Activated naive CD4-positive, alpha-beta T cell treated with anti-CD3 and anti-CD28 coated beads for 36 hours (primary cell): ENCODE data around the gene PLPP7. TPM values are rescaled to one million over a fixed set of nuclear protein-coding genes. Genes with fewer than 3 reads are reported as not detected.
"Not testable (repeated sequence)": the region's sequence is repeated elsewhere in the genome, so short reads cannot be mapped to it uniquely, and the experiment has no call there.

Experiments
- CTCF ChIA-PET: fragments of 350-600 bp; sonication (Branson Sonifier 250); formaldehyde crosslinking; loops from one replicate; lab custom pipeline; 2021; ENCODE audit warnings: antibody characterized with exemption; lab: Charles Lee
- DNase-seq: peaks from one replicate; pipeline ENCODE4 v3.0.0-alpha.2; 2020
- H3K27ac Mint-ChIP-seq: one replicate; pipeline ENCODE4 v1.8.0; 2021; ENCODE audit warnings: mild to moderate bottlenecking, mixed read lengths
- H3K27me3 Mint-ChIP-seq: one replicate; pipeline ENCODE4 v1.8.0; 2021; ENCODE audit warnings: low read depth, mixed read lengths
- H3K36me3 Mint-ChIP-seq: one replicate; pipeline ENCODE4 v1.8.0; 2021; ENCODE audit warnings: low read depth, mixed read lengths
- H3K4me1 Mint-ChIP-seq: one replicate; pipeline ENCODE4 v1.8.0; 2021; ENCODE audit warnings: low read depth, mixed read lengths
- H3K4me3 Mint-ChIP-seq: one replicate; pipeline ENCODE4 v1.8.0; 2021; ENCODE audit warnings: mild to moderate bottlenecking, moderate library complexity, mixed read lengths
- H3K9me3 Mint-ChIP-seq: one replicate; pipeline ENCODE4 v1.8.0; 2021; ENCODE audit warnings: mixed read lengths
- intact Hi-C: fragments of 100-400 bp; cut with micrococcal nuclease; formaldehyde crosslinking; loops from one replicate; pipeline ENCODE4 v1.15.1; 2023
- total RNA-seq, 2 experiments: library from RNA; stranded (reverse); gene quantifications; one replicate each; pipeline ENCODE4 v1.2.3, GENCODE V29; 2021

PLPP7 gene
- total RNA-seq, 2 experiments from 2014 or later, result 0.25 to 0.26 TPM

GRCh38 chr9:131331996-131332395 lies 42.5 kb downstream of the PLPP7 start:
- CTCF ChIA-PET, result interaction anchor here (1.1 kb wide), 1 partner anchor 18 kb away, joined by 3 read pairs; no protein-coding TSS in a partner anchor
- H3K9me3 Mint-ChIP-seq, DNase-seq, H3K4me1 Mint-ChIP-seq, intact Hi-C loops, H3K4me3 Mint-ChIP-seq, H3K36me3 Mint-ChIP-seq, H3K27me3 Mint-ChIP-seq, H3K27ac Mint-ChIP-seq: not testable (repeated sequence)

DNA sequence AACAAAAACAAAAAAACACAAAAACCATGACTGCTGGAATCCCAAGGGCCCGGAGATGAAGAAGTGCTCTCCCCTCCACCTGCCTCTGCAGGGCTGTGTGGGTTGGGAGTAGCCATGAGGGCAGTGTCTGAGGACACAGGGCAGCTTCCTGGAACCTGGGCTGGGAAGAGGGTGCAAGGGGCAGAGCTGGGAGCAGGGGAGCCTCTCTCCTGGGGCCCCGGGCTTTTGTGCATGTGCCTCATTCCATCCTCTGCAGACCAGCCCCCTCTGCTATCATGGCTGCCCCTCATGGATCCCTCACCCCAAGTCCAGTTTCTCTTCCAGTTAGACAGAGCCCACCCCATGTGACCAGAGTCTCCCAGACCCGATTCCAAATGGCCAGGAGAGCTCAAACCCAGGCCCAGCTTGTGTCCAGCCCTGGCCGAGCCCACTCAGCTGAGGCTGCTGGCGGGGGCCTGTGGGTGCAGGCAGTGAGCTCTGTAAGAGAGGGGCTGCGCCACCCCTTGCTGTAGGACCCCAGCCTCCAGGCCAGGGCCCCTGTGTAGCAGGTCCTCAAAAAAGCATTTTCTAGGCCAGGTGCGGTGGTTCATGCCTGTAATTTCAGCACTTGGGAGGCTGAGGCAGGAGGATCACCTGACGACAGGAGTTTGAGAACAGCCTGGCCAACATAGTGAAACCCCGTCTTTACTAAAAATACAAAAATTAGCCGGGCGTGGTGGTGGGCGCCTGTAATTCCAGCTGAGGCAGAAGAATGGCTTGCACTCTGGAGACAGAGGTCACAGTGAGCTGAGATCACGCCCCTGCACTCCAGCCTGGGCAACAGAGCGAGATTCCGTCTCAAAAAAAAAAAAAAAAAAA lies 44.5 kb downstream of the PLPP7 start:
- no peak for DNase-seq
- Mint-ChIP-seq H3K27ac (no peak overlapping the region), H3K27me3 (no peaks in the 10 kb centered on the region), H3K4me1 (peaks cover 3% of the 10 kb centered on the region), H3K4me3 (no peak overlapping the region), H3K36me3 (no peaks in the 10 kb centered on the region), H3K9me3 (no peaks in the 10 kb centered on the region)
- CTCF ChIA-PET, result interaction anchor here (0.6 to 7.4 kb wide), 8 partner anchors 9 to 389 kb away, joined by 3 to 83 read pairs (median 5); no protein-coding TSS in a partner anchor
- intact Hi-C loops, result no loop called here

DNA sequence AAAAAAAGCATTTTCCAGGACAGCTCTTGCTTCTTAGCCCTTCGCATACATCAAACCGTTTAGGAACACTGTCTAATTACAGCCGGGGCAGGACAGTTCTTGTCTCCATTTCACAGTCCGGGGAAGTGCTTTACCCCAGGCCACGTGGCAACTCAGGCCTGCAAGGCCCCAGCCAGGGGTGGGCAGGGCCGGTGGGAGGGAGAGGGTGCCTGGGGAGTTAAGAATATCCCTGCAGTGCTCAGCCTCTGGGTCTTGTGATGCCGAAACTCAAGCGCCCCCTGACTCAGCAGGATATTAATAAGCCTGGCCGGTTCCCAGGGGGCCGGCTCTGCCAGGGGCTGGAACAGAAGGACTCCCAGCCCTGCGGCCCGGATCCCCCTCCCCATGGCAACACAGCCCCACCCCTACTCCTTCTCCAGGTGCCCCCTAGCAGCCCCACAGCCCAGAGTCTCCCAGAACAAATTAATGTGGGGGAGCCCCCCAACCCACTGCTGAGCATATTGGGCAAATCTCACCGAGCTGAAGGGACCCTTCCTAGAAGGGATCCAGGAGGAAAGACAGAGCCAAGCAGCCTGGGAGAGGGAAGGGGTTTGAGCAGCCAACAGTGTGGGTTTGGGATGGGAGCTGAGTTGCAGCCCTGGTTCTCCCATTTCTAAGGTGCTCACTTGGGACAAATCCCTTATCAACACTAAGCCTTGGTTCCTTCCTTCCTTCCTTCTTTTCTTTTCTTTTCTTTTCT lies 45.3 kb downstream of the PLPP7 start:
- H3K27me3 Mint-ChIP-seq, result no peaks in the 10 kb centered on the region
- DNase-seq, result no peak
- peaks cover 3% of the 10 kb centered on the region for H3K4me1 Mint-ChIP-seq
- H3K36me3 Mint-ChIP-seq, result no peaks in the 10 kb centered on the region
- CTCF ChIA-PET, result interaction anchor here (0.6 to 7.4 kb wide), 12 partner anchors 10 to 683 kb away, joined by 3 to 83 read pairs (median 5); no protein-coding TSS in a partner anchor
- no peak overlapping the region for H3K27ac Mint-ChIP-seq
- intact Hi-C loops, result loop anchor here (5.0 kb wide), 1 partner anchor 97 kb away; no protein-coding TSS in a partner anchor
- no peak overlapping the region for H3K4me3 Mint-ChIP-seq
- H3K9me3 Mint-ChIP-seq, result no peaks in the 10 kb centered on the region

DNA sequence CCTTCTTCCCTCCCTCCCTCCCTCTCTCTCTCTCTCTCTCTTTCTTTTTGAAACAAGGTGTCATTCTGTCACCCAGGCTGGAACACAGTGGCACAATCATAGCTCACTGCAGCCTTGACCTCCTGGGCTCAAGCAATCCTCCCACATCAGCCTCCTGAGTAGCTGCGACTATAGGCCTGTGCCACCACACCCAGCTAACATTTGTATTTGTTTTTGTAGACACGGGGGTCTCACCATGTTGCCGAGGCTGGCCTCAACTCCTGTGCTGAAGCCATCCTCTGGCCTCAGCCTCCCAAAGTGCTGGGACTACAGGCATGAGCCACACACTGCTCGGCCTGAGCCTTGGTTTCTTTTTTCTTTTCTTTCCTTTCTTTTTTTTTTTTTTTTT lies 45.8 kb downstream of the PLPP7 start:
- Mint-ChIP-seq H3K4me1 (peaks cover 3% of the 10 kb centered on the region), H3K36me3 (no peaks in the 10 kb centered on the region), H3K4me3 (no peak overlapping the region), H3K27ac (no peak overlapping the region), H3K27me3 (no peaks in the 10 kb centered on the region), H3K9me3 (no peaks in the 10 kb centered on the region)
- CTCF ChIA-PET, result interaction anchor here (0.6 to 7.4 kb wide), 13 partner anchors 8 to 684 kb away, joined by 3 to 83 read pairs (median 6); no protein-coding TSS in a partner anchor
- intact Hi-C loops, result loop anchor here (5.0 kb wide), 1 partner anchor 98 kb away; no protein-coding TSS in a partner anchor
- DNase-seq, result no peak

DNA sequence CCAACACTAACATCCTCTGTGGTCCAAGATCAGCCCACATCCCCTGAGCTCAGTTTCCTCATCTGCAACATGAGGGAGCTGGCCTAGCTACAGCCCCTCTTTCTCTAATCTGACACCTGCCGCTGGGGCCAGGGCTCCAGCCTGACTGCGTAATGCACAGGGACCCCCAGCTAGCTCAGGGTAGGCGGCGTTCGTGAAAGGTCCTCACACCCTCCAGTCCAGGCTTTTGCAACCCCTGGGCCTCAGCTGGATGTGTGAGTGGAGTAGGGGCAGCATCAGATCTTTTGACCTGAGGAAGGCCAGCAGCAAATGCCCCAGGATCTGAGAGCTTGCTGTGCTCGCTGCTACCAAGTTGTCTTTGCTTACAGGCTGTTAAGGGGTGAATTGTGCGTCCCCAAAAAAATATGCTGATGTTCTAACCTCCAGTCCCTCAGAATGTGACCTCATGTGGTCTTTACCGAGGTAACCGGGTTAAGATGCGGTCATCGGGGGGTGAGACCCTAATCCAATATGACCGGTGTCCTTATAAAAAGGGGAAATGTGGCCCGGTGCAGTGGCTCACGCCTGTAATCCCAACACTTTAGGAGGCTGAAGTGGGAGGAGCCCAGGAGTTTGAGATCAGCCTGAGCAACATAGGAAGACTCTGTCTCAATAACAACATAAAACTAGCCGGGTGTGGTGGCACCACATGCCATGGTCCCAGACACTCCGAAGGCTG lies 47.8 kb downstream of the PLPP7 start:
- no peak overlapping the region for H3K4me3 Mint-ChIP-seq
- H3K4me1 Mint-ChIP-seq, result peaks cover 3% of the 10 kb centered on the region

GRCh38 chr9:131339212-131339611 lies 49.7 kb downstream of the PLPP7 start:
- H3K9me3 Mint-ChIP-seq, DNase-seq, H3K4me3 Mint-ChIP-seq, H3K36me3 Mint-ChIP-seq, H3K4me1 Mint-ChIP-seq, H3K27ac Mint-ChIP-seq, H3K27me3 Mint-ChIP-seq: not testable (repeated sequence)
- CTCF ChIA-PET, result interaction anchor here (7.4 kb wide), 1 partner anchor 162 kb away, joined by 83 read pairs; no protein-coding TSS in a partner anchor
- intact Hi-C loops, result loop anchor here (5.0 kb wide), 1 partner anchor 102 kb away; no protein-coding TSS in a partner anchor

More for the DNA sequence above, 47.8 kb downstream of the PLPP7 start:
- H3K27me3 Mint-ChIP-seq, result no peaks in the 10 kb centered on the region
- intact Hi-C loops, result loop anchor here (5.0 kb wide), 1 partner anchor 100 kb away; no protein-coding TSS in a partner anchor
- CTCF ChIA-PET, result interaction anchor here (0.5 to 7.4 kb wide), 32 partner anchors 10 to 291 kb away, joined by 3 to 83 read pairs (median 4); no protein-coding TSS in a partner anchor
- H3K27ac Mint-ChIP-seq, result no peak overlapping the region
- H3K36me3 Mint-ChIP-seq, result no peaks in the 10 kb centered on the region
- H3K9me3 Mint-ChIP-seq, result no peaks in the 10 kb centered on the region
- DNase-seq, result no peak

GRCh38 chr9:131344931-131345535 lies 55.5 kb downstream of the PLPP7 start:
- H3K27me3 Mint-ChIP-seq, DNase-seq, H3K9me3 Mint-ChIP-seq, H3K4me1 Mint-ChIP-seq, intact Hi-C loops, H3K4me3 Mint-ChIP-seq, H3K36me3 Mint-ChIP-seq, H3K27ac Mint-ChIP-seq: not testable (repeated sequence)
- CTCF ChIA-PET, result interaction anchor here (1.7 kb wide), 1 partner anchor 167 kb away, joined by 4 read pairs; no protein-coding TSS in a partner anchor

- CTCF ChIA-PET, result interaction anchor here (0.6 to 1.1 kb wide), 2 partner anchors 10 to 57 kb away, joined by 4 to 5 read pairs; no protein-coding TSS in a partner anchor
- intact Hi-C loops, result no loop called here
Observed at GRCh38 chr9:131346559-131346958, 57.0 kb downstream of the PLPP7 start.

DNA sequence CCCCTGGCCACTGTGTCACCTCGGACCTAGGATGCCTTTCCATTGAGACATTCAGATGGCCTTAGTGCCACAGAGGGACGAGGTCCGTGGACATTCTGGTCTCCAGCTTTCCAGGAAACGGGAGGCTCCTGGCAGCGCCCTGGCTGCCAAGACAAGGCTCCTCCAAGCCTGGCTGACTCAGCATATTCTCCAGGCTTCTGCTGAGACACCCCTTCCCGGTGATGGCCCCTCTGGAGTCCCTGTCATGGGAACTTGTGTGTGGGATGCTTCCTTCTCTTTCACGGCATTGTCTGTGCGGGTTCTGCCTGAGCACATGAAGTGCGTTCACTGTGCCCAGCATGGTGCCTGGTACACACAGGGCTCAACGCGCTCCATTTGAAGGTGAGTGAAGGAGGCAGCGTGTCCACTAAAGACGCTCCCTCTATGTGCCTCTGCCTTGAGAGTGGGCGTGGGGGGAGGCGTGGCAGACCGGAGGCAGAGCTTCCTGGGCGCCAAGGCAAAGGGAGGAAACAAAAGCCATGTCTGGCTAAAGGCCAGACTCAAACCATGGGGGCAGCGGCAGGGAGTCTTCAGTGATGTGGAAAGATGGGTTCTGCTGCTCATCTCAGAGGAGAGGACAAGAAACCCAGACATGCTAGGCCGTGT lies 58.0 kb downstream of the PLPP7 start:
- intact Hi-C loops, result no loop called here
- no peak overlapping the region for H3K4me3 Mint-ChIP-seq
- H3K4me1 Mint-ChIP-seq, result peaks cover 7% of the 10 kb centered on the region
- H3K27ac Mint-ChIP-seq, result no peak overlapping the region
- H3K27me3 Mint-ChIP-seq, result no peaks in the 10 kb centered on the region
- CTCF ChIA-PET, result interaction anchor here (1.1 kb wide), 1 partner anchor 11 kb away, joined by 5 read pairs; no protein-coding TSS in a partner anchor
- no peaks in the 10 kb centered on the region for H3K9me3 Mint-ChIP-seq
- no peaks in the 10 kb centered on the region for H3K36me3 Mint-ChIP-seq
- DNase-seq, result no peak

More at GRCh38 chr9:131346559-131346958, 57.0 kb downstream of the PLPP7 start:
- Mint-ChIP-seq H3K4me3 (no peak overlapping the region), H3K27ac (no peak overlapping the region), H3K27me3 (no peaks in the 10 kb centered on the region), H3K4me1 (peaks cover 7% of the 10 kb centered on the region), H3K36me3 (no peaks in the 10 kb centered on the region), H3K9me3 (no peaks in the 10 kb centered on the region)
- no peak for DNase-seq

- CTCF ChIA-PET, result interaction anchor here (0.6 to 2.6 kb wide), 28 partner anchors 10 to 413 kb away, joined by 3 to 14 read pairs (median 4); partner anchors contain the start of gene POMT1
- H3K9me3 Mint-ChIP-seq, result no peaks in the 10 kb centered on the region
- intact Hi-C loops, result no loop called here
- no peak for DNase-seq
- peaks cover 7% of the 10 kb centered on the region for H3K4me1 Mint-ChIP-seq
- no peak overlapping the region for H3K4me3 Mint-ChIP-seq
- no peaks in the 10 kb centered on the region for H3K36me3 Mint-ChIP-seq
- no peaks in the 10 kb centered on the region for H3K27me3 Mint-ChIP-seq
- H3K27ac Mint-ChIP-seq, result no peak overlapping the region
Observed at GRCh38 chr9:131348631-131349521, 59.4 kb downstream of the PLPP7 start.
